Stimulated activated CD4-positive, alpha-beta T cell treated with anti-CD3 and anti-CD28 coated beads, TNF-alpha, amount 100 ng/mL, for 48 hours (primary cell): ENCODE results near the gene PDK2.

Source experiments
- DNase-seq, 3 donors: peaks; one replicate each; pipeline ENCODE4 v3.0.0-alpha.2; 2020; ENCODE audit warnings: low read depth in 3 of 3

The PDK2 gene

DNA sequence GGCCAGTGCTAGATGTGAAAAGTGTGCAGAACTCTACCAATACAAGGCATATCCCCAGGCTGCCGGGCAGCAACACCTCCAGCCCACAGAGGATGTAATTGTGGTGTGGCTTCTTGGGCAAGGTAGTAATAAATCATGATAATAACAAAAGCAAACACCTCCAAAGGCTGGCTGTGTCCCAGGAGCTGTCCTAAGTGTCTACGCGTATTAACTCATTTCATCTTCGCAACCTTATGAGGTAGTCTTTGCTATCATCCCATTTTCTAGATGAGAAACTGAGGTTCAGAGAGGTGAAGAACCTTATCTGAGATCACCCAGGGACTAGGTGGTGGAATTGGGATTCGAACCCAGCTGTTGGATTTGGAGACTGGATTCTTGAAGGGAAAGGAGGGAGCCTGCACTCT is 5.3 kb downstream of the PDK2 start:
- no peak for DNase-seq

DNA sequence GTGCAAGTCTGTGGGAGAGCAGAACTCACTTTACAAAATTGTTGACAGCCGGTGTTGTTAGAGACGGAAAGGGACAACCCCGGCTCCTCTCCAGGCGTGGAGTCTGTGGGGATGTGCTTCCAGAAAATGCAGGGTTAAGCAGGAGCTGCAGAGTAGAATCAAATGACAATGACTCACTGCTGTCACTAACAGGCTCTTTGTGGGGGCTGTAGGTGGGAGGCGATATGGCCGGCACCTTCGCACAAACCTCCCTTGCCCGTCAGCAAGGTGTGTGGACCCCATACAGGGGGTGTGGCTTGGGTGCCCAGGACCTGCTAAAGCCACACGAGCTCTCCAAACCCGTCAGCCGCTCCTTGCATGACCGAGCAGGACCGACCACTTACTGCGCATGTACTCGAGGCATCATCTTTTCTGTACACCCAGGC is 5.8 kb downstream of the PDK2 start:
- no peak for DNase-seq

DNA sequence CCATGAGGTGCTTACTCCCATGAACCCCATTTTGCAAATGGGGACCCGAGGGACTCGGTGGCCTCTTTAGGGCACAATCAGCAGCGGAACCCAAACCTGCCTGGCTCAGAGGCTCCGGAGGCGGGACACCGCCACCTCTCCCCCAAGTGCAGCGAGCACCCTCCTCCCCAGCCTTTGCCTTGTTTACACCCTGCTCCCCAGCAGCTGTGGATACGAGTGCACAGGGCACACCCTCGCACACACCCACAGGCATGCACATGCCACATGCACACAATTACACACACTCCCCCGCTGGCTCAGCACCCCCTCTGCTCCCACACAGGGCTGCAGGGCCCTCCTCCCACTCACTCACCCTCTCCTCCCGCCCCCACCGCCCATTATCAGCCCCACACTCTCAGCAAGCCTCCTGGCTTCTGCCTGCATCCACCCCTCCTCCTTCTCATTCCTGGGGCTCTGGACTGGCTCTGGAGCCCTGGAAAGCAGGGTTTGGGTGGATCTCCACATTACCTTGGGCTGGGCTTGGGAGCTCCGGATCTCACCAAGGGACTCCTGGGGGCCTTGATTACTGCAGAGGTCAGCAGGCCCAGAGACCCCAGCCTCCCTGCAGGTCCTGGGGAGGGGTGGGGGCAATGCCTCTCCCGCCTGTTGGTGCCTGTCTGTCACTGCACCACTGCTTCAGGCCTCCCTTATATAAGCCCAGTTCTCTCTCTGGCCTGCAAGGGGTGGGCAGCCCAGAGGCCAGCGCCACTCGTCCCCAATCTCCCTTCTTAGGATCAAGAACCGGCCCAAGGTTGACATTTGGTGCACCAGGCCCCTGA is 6.4 kb downstream of the PDK2 start:
- no peak for DNase-seq

DNA sequence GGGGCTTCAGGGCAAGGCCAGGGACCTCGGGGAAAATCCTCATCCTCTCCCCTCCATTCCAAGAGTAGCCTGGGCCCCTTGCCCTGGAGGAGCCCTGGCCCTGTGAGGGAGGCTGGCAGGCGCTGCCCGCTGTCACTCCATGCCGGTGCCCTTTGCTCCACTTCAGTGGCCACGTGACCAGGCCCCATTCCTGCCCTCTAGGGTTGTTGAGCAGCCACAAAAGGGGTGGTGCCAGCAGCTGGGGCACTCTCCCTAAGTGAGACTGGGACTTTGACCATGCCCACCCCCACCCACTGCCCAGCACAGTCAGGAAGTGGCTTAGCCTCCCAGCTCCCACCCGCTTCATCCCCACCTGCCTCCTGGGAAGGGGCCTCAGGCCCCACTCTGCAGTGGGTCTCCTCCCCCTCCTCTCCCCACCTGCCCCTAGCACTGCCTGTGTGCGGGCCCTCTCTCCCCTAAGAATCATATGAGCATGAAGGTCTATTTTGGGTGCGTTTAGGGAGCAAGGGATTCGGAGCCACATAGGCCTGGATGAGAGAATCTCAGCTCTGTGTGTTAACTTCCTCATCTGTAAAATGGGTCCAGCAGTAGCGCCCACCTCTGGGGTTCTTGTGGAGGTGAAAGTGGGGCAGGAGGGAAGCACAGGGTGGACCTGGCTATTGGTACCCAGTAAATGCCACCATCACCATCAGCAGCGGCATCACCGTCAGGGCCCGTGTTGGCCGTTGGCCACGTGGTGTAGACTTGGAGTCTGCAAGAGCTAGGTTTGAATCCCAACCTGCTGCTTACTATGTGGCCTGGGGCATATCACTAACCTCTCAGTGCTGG is 7.2 kb downstream of the PDK2 start:
- no peak for DNase-seq

DNA sequence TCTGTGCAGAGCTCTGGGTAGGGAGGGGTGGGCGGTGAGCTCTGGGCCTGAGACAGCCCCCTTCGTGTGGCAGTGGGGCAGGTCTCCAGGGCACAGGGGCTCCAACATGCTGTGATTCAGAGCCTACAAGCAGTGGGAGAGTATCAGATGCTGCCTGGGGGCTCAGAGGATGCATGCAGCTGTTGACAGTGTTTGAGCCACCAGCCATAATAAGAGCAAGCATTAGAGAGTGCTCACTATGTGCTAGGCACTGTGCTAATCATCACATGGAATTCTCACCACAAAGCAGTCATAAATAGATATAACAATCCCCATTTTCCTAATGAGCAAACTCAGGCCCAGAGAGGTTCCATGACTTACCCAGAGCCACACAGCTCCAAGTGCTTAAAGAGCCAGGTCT is 8.1 kb downstream of the PDK2 start:
- DNase-seq, result no peak

DNA sequence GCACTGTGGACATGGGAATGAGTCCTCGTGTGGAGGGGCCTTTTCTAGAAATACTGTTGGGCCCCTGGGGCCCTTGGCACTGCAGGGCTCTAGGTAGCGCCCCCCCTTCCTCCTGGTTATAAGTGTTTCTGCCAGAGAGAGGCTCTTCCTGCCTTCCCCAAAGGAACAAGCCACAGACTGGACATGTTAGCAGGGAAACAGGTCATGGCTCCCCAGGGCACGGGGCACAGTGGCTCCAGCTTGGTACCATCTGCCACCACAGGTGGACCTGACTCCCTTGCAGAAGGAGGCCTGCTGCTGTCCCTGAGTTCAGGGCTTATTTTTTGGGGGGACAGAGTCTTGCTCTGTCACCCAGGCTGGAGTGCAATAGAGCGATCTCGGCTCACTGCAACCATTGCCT is 8.8 kb downstream of the PDK2 start:
- no peak for DNase-seq

DNA sequence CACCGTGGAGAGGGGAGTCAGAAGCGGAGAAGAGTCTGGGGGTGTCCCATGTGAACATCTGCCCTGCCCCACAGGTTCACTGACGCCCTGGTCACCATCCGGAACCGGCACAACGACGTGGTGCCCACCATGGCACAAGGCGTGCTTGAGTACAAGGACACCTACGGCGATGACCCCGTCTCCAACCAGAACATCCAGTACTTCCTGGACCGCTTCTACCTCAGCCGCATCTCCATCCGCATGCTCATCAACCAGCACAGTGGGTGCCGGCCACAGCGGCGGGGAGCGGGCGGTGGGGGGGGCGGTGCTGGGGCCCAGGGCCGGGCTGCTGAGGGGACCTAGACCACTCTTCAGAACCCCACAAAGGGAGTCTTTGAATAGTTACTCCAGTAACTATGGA is 10.7 kb downstream of the PDK2 start:
- DNase-seq, result no peak

DNA sequence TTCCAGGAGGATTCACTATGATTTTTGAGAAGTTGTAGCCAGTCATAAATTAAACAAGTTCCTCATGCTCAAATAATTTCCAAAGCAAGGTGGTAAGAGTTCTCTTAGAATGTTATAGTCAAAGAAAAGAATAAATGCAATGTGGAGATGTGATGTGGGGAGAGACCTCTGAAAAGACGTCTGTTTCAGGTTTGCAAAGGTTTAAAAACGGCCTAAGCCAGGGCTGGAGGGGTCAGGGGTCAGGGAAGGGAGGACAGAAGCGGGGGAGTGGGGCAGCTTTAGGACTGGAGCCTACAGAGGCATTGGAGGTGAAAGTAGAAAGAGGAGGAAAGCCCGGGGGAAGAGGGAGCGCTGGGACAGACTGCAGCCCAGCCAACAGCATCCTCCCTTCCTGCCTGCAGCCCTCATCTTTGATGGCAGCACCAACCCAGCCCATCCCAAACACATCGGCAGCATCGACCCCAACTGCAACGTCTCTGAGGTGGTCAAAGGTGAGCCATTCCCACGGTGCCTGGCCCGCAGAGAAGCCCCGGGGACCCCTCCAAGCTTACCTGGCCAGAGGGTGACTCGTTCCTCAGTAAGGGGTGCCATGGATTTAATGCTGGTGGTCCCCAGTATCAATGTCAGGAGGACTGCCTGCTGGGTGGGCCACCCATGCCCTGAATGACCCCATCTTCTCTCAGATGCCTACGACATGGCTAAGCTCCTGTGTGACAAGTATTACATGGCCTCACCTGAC is 11.4 kb downstream of the PDK2 start:
- DNase-seq, result no peak

DNA sequence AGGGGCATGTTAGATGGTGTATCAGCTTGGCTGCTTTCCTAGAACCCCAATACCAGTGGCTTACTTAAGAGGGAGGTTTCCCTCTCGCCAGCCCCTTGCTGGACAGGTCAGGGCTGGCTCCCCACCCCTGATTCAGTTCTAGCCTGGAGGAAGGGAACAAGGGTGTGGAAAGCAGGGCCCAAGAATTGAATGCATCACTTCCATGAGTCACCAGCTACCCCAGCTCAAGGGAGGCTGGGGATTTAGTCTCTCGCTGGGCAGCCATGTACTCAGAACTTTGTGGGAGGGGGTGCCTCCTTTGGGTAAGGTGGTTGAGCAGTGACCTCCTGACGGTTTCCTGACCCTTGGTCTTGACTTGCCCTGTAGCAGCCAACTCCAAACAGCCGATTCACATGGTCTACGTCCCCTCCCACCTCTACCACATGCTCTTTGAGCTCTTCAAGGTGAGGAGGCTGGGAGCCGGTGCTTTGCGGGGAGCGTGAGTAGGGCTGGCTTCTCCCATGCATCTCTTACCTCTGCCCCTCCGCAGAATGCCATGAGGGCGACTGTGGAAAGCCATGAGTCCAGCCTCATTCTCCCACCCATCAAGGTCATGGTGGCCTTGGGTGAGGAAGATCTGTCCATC is 12.8 kb downstream of the PDK2 start:
- no peak for DNase-seq

DNA sequence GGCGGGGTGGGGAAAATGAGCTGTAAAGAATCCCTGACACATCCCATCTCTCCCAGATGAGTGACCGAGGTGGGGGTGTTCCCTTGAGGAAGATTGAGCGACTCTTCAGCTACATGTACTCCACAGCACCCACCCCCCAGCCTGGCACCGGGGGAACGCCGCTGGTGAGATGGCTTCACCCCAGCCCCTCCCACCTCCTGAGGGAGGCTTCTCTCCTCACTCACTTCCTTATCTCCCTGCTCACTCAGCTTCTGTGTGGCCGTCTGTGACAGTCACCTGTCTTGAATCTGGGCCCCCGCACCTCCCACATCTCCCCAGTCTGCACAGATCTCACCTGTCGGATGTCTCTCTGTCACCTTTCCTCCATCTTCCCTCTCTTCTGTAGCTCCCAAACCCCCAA is 13.4 kb downstream of the PDK2 start:
- no peak for DNase-seq

DNA sequence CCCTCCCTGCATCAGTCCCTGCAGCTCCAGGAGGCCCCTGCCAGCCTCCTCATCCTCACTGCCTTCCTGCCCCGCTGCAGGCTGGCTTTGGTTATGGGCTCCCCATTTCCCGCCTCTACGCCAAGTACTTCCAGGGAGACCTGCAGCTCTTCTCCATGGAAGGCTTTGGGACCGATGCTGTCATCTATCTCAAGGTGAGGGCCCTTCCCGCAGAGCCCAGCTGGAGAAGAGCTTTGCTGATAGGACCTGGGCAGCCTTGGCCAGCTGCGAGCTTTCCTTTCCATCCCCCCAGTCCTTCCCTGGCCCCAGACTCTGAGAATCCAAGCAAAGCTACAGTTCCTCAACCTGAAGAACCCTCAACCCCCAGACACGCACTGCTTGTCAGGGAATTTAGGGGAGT is 14.1 kb downstream of the PDK2 start:
- no peak for DNase-seq

DNA sequence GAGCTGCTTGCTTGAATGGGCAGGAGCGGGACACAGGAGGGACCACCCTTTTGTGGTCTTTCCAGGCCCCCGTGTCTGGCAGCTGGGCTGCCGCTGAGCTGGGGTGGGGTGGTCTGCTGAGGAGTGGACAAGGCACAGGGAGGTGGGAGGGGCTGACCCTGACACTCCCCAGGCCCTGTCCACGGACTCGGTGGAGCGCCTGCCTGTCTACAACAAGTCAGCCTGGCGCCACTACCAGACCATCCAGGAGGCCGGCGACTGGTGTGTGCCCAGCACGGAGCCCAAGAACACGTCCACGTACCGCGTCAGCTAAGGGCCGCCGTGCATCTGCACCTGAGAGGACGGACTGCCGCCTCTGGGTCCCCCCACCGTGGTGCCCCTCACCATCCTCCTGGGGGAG is 14.6 kb downstream of the PDK2 start:
- no peak for DNase-seq

DNA sequence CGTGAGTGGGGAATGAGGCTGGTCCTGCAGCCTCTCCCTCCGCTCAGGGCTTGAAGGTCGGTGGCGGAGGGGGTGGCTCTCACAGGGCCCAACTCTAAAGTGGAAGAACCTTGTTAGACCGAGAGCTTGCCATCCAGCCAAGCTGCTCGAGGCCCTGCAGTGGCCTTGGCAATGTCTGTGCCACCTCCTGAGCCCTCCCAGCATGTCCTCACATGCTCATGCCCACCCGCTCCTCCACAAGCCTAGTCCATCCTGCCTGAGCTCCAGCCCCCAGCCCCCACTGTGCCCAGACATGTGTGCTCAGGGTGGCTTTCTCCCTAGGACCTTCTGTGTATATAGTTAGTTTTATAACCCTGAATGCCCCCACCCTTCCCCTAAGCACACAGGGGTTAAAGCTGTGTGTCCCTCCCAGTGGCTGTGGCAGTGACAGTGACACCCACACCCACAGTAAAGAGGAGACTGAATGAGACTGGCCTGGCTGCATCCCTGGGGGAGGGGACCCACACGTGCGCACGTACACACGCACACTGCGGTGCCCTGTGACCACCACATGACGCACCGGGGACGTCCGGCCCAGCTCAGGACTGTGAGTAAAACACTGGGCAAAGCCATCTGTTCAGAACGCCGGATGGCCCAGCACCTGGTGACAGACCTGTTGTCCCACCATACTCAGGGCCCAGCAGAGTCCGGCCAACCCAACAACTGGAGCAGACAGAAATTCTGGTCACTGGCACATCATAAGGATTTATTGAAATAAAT is 15.6 kb downstream of the PDK2 start:
- no peak for DNase-seq

DNA sequence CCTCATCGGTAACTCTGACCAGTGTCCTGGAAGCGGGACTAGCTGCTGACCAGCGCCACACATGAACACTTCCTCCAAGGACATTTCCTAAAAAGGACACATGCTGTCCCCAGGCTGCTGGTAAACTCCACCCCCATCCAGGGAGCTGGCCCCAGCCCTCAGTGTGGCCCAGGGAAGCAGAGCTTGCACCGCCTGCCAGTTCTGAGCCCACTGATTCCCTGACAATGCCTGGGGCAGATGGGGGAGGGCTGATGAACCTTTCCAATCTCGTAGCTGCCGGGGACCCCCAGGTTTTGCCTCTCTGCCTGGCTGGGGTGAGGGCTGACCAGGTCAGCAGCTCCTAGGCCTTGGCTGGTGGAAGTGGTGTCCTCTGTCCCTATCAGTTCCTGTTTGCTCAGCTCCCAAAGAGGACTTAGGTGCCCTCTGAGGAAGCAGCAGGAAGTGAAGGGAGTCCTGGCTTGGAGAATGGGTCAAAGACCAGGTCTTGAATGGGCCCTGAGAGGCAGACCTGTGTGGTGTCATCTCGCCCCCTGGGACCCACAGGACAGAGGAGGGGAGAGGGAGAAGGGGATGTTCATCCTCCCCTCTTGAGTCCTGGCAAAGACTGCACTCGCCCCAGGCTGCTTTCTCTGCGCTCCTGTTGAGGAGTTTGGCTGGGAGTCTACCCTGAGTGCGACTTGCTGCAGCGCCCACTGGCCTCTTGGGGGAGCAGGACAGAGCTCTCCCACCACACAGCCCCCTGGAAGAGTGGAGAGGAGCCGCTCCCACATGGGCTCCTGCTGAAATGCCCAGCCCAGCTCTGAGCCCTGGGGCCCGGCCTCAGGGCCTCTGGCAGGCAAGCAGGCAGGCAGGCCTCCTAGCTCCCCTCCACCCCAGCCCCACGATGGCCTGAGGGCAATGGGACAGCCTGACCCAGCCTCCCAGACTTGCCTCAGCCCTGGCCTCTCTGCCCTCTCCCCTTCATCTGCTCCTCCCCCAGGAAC is 16.8 kb downstream of the PDK2 start:
- DNase-seq, result no peak

DNA sequence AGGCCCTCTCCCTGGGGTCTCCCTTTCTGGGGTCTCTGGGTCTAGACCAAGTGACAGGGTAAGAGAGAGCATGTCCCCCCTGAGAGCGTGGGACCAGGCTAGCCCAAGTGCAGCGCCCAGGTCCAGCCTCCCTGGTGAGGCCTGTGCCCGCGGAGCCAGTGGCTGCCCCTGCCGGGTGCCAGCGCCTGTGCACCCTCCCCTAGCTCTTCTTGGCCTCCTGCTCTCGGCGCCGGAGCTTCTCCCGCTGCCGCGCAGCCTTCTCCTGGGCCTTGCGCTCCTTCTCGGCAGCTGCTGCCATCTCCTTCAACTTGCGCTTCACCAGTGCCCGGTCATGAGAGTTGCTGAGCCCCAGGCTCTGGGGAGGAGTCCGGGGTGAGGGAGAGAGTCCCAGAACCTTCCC is 17.5 kb downstream of the PDK2 start:
- no peak for DNase-seq

DNA sequence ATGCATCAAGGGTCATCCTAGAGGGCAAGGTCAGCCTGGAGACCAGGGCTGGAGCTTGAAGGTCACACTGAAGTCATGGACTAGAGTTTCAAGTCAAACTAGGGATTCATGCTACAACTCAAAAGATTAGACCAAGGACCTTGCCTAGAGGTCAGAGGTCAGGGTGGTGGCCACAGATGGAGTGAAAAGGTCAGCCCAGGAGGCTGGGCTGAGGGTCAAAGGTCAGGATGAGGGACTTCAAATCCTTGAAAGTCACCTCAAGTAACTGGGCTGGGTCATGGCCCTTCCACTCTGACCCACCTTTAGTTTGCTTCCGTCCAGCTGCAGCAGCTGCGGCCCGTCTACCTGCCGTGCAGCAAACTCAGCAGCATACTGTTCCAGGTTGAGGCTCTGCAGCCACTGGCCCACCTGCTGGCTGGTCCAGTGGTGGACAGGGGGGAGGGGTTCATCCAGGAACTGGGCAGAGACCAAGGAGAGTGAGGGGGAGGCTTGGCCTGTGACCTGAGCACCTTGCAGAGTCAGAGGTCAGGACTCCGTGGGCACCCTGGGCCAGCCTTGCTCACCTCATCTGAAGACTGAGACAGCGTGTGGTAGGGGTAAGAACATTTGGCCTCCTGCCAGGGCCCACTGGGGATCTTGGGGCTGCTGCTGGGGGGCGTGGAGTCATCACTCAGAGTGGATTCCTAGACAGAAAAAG is 18.6 kb downstream of the PDK2 start:
- DNase-seq, result no peak

DNA sequence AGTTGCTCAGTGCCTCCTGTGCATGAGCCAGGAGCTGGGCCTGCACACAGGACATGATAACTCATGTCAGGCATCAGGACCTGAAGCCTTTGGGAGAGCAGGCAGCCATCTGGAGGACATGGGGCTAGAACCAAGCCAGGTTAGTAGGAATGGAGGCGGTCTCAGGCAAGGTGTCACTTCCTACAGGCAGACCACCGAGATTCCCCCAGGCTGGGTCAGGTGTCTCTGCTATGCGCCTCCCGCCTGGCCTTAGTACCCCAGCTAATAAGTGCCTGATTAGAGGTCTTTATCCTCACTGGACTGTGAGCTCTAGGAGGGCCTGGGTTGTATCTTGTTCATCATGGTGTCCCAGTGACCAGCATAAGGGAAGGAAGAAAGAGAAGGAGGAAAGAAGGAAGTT is 19.2 kb downstream of the PDK2 start:
- no peak for DNase-seq

DNA sequence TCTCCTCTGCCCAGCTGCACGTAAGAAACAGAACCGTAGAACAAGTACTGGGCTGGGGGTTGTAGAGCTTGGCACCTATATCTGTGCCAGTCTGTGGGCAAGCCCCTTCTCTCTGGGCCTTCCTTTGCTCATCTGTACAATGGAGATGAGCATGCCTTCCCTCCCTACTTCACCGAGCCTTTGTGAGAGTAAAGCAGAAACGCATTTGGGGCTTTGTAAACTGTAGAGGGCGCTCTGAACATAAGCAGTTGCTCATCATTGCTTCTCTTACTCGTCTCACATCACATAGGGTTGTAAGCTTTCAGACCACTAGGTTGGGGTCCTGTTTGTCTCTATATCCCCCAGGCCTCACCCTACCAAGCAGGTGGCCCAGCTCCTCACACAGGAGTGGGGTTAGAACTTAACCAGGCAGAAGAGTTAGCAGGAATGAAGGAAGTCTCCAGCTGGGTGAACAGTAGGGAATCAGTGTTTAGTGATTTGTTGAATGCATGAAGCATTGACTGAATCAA is 19.8 kb downstream of the PDK2 start:
- DNase-seq, result no peak

DNA sequence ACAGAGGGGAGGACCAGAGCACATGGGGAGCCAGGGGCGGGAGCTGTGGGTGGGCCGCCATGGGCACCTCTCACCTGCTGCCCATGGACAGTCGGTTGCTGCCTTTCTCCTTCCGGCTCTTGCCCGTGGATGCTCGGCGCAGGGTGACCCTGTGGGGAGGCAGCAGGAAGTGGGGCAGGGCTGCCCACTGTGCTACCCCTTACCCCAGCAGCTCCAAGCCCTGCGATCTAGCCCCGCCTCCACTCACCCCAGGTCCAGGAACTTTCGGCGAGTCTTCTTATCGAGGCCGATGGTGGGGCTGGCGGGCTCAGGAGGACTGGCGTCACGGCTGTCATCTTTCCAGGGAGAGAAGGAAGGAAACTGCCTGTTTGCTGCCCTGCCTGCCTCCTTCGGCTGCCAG is 20.6 kb downstream of the PDK2 start:
- no peak for DNase-seq
